B cell (primary cell): ENCODE data around the gene CPEB3. TPM values are rescaled to one million over a fixed set of nuclear protein-coding genes. Genes with fewer than 3 reads are reported as not detected.

Experiments used
- ATAC-seq: fragments of 200-7000 bp; cut with Tn5 transposase; one replicate; pipeline ENCODE4 v1.10.0; 2021; ENCODE audit warnings: low read depth, mild to moderate bottlenecking, moderate number of reproducible peaks, moderate library complexity
- CTCF ChIA-PET: fragments of 350-600 bp; sonication (Branson Sonifier 250); formaldehyde crosslinking; loops from one replicate; lab custom pipeline; 2021; ENCODE audit warnings: antibody characterized with exemption, inconsistent platforms; lab: Charles Lee
- POLR2A ChIA-PET: fragments of 350-600 bp; sonication (Branson Sonifier 250); formaldehyde crosslinking; loops from one replicate; lab custom pipeline; 2021; ENCODE audit warnings: antibody characterized with exemption; lab: Charles Lee
- DNase-seq: peaks from one replicate; pipeline ENCODE4 v3.0.0; 2013
- H2AFZ ChIP-seq: 2 replicates; pipeline ENCODE4 v1.6.1; 2012; ENCODE audit warnings: mild to moderate bottlenecking, low read depth, low read length; ENCODE audit not compliant: insufficient read depth, poor library complexity, severe bottlenecking
- H3K27ac ChIP-seq, 2 donors: 1 replicate in 1 of 2; 2 replicates in 1 of 2; pipeline ENCODE4 v1.5.1; 2012 to 2013; ENCODE audit warnings: low read length in 2 of 2, mild to moderate bottlenecking in 2 of 2, moderate library complexity in 1 of 2
- H3K27me3 ChIP-seq, 4 experiments: fragments of 200-600 bp in 1 of 4; sonication (generic) in 1 of 4; replicated peaks in 1 of 4; 1 replicate in 2 of 4; 2 replicates in 2 of 4; pipeline versions ENCODE4 v1.6.1 to v1.7.0; 2013 to 2016; ENCODE audit warnings: low read length in 3 of 4, mild to moderate bottlenecking in 2 of 4, mixed read lengths in 1 of 4, moderate library complexity in 1 of 4; ENCODE audit not compliant: insufficient read depth in 4 of 4, control insufficient read depth in 3 of 4; ENCODE audit errors: control extremely low read depth in 1 of 4
- H3K36me3 ChIP-seq, 2 experiments: replicated peaks in 1 of 2; 1 replicate in 1 of 2; 2 replicates in 1 of 2; pipeline versions ENCODE4 v1.6.1 to v1.7.1; 2013; ENCODE audit warnings: low read length in 1 of 2; ENCODE audit not compliant: insufficient read depth in 2 of 2, control insufficient read depth in 1 of 2; ENCODE audit errors: control extremely low read depth in 1 of 2, extremely low read depth in 1 of 2
- H3K4me1 ChIP-seq, 2 donors: fragments of 200-600 bp in 1 of 2; sonication (generic) in 1 of 2; 1 replicate in 1 of 2; 2 replicates in 1 of 2; pipeline versions ENCODE4 v1.5.1 to v1.6.1; 2013 to 2017; ENCODE audit warnings: low read length in 2 of 2; ENCODE audit not compliant: control insufficient read depth in 2 of 2, insufficient read depth in 2 of 2
- H3K4me2 ChIP-seq: replicated peaks from 2 replicates; pipeline ENCODE3; 2012; ENCODE audit warnings: mild to moderate bottlenecking, low read depth, low read length; ENCODE audit not compliant: poor library complexity, severe bottlenecking
- H3K4me3 ChIP-seq, 5 experiments: fragments of 200-600 bp in 1 of 5; sonication (generic) in 1 of 5; 1 replicate in 3 of 5; 2 replicates in 2 of 5; pipeline versions ENCODE4 v1.5.1 to v1.7.0; 2011 to 2016; ENCODE audit warnings: low read length in 4 of 5, mild to moderate bottlenecking in 4 of 5, low read depth in 2 of 5, control low read depth in 1 of 5, moderate library complexity in 1 of 5; ENCODE audit not compliant: insufficient read depth in 1 of 5; ENCODE audit errors: control extremely low read depth in 1 of 5, extremely low read depth in 1 of 5
- H3K79me2 ChIP-seq: fragments of 200-600 bp; sonication (generic); one replicate; pipeline ENCODE4 v1.6.0; 2016; ENCODE audit warnings: low read length; ENCODE audit not compliant: control insufficient read depth, insufficient read depth
- H3K9ac ChIP-seq: fragments of 200-600 bp; sonication (generic); 2 replicates; pipeline ENCODE4 v1.6.1; 2017; ENCODE audit warnings: mild to moderate bottlenecking, low read length, moderate library complexity
- H3K9me3 ChIP-seq, 3 donors: one replicate each; pipeline versions ENCODE4 v1.6.1 to v1.7.1; 2013; ENCODE audit warnings: low read length in 2 of 3; ENCODE audit not compliant: control insufficient read depth in 2 of 3, insufficient read depth in 1 of 3; ENCODE audit errors: control extremely low read depth in 1 of 3
- H4K20me1 ChIP-seq: 2 replicates; pipeline ENCODE4 v1.6.0; 2012; ENCODE audit warnings: mild to moderate bottlenecking, low read length; ENCODE audit not compliant: insufficient read depth, control insufficient read depth, poor library complexity, severe bottlenecking
- H3K27ac Mint-ChIP-seq: one replicate; pipeline ENCODE4 v1.8.0; 2021; ENCODE audit warnings: mixed read lengths
- H3K27me3 Mint-ChIP-seq: one replicate; pipeline ENCODE4 v1.8.0; 2021; ENCODE audit warnings: mixed read lengths
- H3K4me1 Mint-ChIP-seq: one replicate; pipeline ENCODE4 v1.8.0; 2021; ENCODE audit warnings: mixed read lengths
- H3K4me3 Mint-ChIP-seq: one replicate; pipeline ENCODE4 v1.8.0; 2021; ENCODE audit warnings: mixed read lengths
- H3K9me3 Mint-ChIP-seq: one replicate; pipeline ENCODE4 v1.8.0; 2022; ENCODE audit warnings: mixed read lengths; ENCODE audit not compliant: insufficient read depth
- EZH2 ChIP-seq: IDR thresholded peaks from 2 replicates; pipeline ENCODE4 v1.6.1; 2012; ENCODE audit warnings: borderline replicate concordance, low read depth, mild to moderate bottlenecking, moderate library complexity, low read length; ENCODE audit not compliant: insufficient read depth, poor library complexity, severe bottlenecking
- WGBS: methylation state at CpG from one replicate; pipeline ENCODE4 v1.1.5; 2013; ENCODE audit warnings: missing lambda C conversion rate; ENCODE audit not compliant: insufficient coverage; 5-methylcytosine and 5-hydroxymethylcytosine counted together
- intact Hi-C: fragments of 100-400 bp; cut with micrococcal nuclease; formaldehyde crosslinking; loops from one replicate; pipeline ENCODE4 v1.10.0; 2022
- polyA plus RNA-seq: library from polyadenylated mRNA; depleted of rRNA; stranded (reverse); fragments of >200 nt; gene quantifications from 2 replicates; pipeline ENCODE4 v1.2.3, GENCODE V29; 2012
- total RNA-seq, 2 donors: library from RNA; stranded (reverse); fragments of 120-200 nt in 1 of 2; gene quantifications; 1 replicate in 1 of 2; 2 replicates in 1 of 2; pipeline versions ENCODE4 v1.2.3 to v1.2.4, GENCODE V29; 2013 to 2022
- TF ChIP-seq, protein P1 (sequence below): fragments of 200-600 bp; IDR thresholded peaks from one replicate; pipeline ENCODE4 v1.8.0; 2022; ENCODE audit warnings: antibody characterized with exemption, mild to moderate bottlenecking

Gene CPEB3
- total and polyA plus RNA-seq, 2 donors (not counting 1 experiment from before 2014, with no cell fraction given) = 1.6 to 6.7 TPM

DNA sequence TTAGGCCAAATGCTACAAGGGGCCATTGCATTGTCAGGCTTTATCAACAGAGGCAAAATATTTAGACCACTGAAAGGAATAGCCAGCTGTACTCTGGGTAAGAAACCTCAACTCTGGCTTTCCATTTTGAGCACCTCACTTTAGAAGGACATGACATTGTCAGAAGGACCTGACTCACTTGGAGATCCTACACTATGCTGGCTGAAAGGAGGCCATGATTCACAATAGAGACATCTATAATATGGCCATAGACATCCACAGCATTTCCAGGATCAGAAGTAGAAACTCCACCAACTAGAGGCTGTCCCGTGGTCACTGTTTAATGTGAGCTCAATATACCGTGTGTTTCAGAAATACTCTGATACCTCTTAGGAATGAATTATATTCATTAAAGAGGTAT lies 226.4 kb downstream of the CPEB3 start:
- no peaks in the 10 kb centered on the region for H3K9me3 ChIP-seq
- Mint-ChIP-seq H3K27me3 (no peaks in the 10 kb centered on the region), H3K4me3 (no peak overlapping the region), H3K9me3 (no peaks in the 10 kb centered on the region), H3K4me1 (no peaks in the 10 kb centered on the region), H3K27ac (no peak overlapping the region)
- H3K4me2 ChIP-seq = no peak overlapping the region
- no peak overlapping the region for H2AFZ ChIP-seq
- H3K27me3 ChIP-seq = no peaks in the 10 kb centered on the region
- H4K20me1 ChIP-seq = no peaks in the 10 kb centered on the region
- no peak overlapping the region for H3K9ac ChIP-seq
- POLR2A ChIA-PET = no interaction called here
- no peak overlapping the region for H3K27ac ChIP-seq
- intact Hi-C loops = no loop called here
- H3K36me3 ChIP-seq = no peaks in the 10 kb centered on the region
- DNase-seq (no peak), ATAC-seq (no peak)
- TF ChIP-seq EZH2 = no peak
- TF ChIP-seq, protein P1, sequence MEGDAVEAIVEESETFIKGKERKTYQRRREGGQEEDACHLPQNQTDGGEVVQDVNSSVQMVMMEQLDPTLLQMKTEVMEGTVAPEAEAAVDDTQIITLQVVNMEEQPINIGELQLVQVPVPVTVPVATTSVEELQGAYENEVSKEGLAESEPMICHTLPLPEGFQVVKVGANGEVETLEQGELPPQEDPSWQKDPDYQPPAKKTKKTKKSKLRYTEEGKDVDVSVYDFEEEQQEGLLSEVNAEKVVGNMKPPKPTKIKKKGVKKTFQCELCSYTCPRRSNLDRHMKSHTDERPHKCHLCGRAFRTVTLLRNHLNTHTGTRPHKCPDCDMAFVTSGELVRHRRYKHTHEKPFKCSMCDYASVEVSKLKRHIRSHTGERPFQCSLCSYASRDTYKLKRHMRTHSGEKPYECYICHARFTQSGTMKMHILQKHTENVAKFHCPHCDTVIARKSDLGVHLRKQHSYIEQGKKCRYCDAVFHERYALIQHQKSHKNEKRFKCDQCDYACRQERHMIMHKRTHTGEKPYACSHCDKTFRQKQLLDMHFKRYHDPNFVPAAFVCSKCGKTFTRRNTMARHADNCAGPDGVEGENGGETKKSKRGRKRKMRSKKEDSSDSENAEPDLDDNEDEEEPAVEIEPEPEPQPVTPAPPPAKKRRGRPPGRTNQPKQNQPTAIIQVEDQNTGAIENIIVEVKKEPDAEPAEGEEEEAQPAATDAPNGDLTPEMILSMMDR = no peak
- no CpG with 5 or more reads among the region's 2 CpGs for WGBS
- no peaks in the 10 kb centered on the region for H3K79me2 ChIP-seq
- H3K4me3 ChIP-seq = no peak overlapping the region
- H3K4me1 ChIP-seq = no peaks in the 10 kb centered on the region
- CTCF ChIA-PET = interaction anchor here (1.4 kb wide), 1 partner anchor 23 kb away, joined by 4 read pairs; no protein-coding TSS in a partner anchor

DNA sequence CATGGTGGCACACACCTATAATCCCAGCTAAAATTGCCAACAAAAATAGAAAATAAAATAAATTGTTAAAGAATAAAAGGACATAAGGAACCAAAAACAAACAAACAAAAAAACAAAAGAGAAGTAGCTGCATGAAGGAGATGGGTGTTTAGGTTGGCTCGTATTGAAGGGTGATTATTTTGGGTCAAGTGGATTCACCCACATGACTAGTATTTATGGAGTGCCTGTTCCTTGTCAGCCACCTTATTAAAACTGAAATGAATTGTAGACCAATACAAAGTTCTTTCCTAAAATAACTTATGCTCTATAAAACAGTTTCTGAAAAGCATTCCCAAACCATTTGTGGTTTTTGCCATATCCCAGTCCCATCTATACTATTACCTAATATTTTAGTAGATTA lies 228.6 kb downstream of the CPEB3 start:
- WGBS = no CpG with 5 or more reads among the region's 1 CpG
- no peak overlapping the region for H3K4me3 Mint-ChIP-seq
- no peak for DNase-seq

More for the DNA sequence above, 228.6 kb downstream of the CPEB3 start:
- intact Hi-C loops = no loop called here
- ChIA-PET POLR2A (interaction anchor here (0.7 kb wide), 1 partner anchor 236 kb away, joined by 5 read pairs; no protein-coding TSS in a partner anchor), CTCF (no interaction called here)
- H3K4me3 ChIP-seq = no peak overlapping the region
- no peaks in the 10 kb centered on the region for H3K79me2 ChIP-seq
- H3K27me3 Mint-ChIP-seq = no peaks in the 10 kb centered on the region
- H3K27ac ChIP-seq = no peak overlapping the region
- TF ChIP-seq, protein P1 = no peak
- TF ChIP-seq EZH2 = no peak
- H2AFZ ChIP-seq = no peak overlapping the region
- H3K36me3 ChIP-seq = no peaks in the 10 kb centered on the region
- no peaks in the 10 kb centered on the region for H3K4me1 Mint-ChIP-seq
- ATAC-seq = no peak
- H3K9me3 Mint-ChIP-seq = no peaks in the 10 kb centered on the region
- no peak overlapping the region for H3K27ac Mint-ChIP-seq
- no peaks in the 10 kb centered on the region for H3K4me1 ChIP-seq
- no peaks in the 10 kb centered on the region for H3K9me3 ChIP-seq
- no peak overlapping the region for H3K9ac ChIP-seq
- no peaks in the 10 kb centered on the region for H4K20me1 ChIP-seq
- H3K4me2 ChIP-seq = no peak overlapping the region
- no peaks in the 10 kb centered on the region for H3K27me3 ChIP-seq
